Measurements from ENCODE around the gene LSP1.
A peak's percentile ranks its signal among the peaks of the same experiment; 100 is the strongest.
"Not testable (repeated sequence)": the region's sequence is repeated elsewhere in the genome, so short reads cannot be mapped to it uniquely, and the experiment has no call there.

The LSP1 gene

GRCh38 chr11:1879342-1879940 lies 26.6 kb downstream of the LSP1 start:
- no peak for DNase-seq

- DNase-seq, result no peak
These were observed 27.2 kb downstream of the LSP1 start for GRCh38 chr11:1879941-1880720.

GRCh38 chr11:1880746-1881441 lies 28.0 kb downstream of the LSP1 start:
- DNase-seq, result no peak

- no peak for DNase-seq
These were observed 28.8 kb downstream of the LSP1 start for GRCh38 chr11:1881442-1882264.

- DNase-seq, result peak; percentile 74
These were observed 29.7 kb downstream of the LSP1 start for GRCh38 chr11:1882265-1883238.

GRCh38 chr11:1883346-1884302 lies 30.7 kb downstream of the LSP1 start:
- no peak for DNase-seq

GRCh38 chr11:1884303-1884700 lies 31.4 kb downstream of the LSP1 start:
- DNase-seq, result no peak

GRCh38 chr11:1886551-1886950 lies 33.7 kb downstream of the LSP1 start:
- DNase-seq, result not testable (repeated sequence)

- DNase-seq, result no peak
These were observed 34.8 kb downstream of the LSP1 start for GRCh38 chr11:1887451-1888346.

- DNase-seq, result no peak
These were observed 35.5 kb downstream of the LSP1 start for GRCh38 chr11:1888347-1888753.

GRCh38 chr11:1888811-1889210 lies 35.9 kb downstream of the LSP1 start:
- DNase-seq, result no peak

GRCh38 chr11:1889224-1889930 lies 36.5 kb downstream of the LSP1 start:
- peak; percentile 77 for DNase-seq

- no peak for DNase-seq
These were observed 37.3 kb downstream of the LSP1 start for GRCh38 chr11:1889941-1890855.

- DNase-seq, result no peak
These were observed 38.3 kb downstream of the LSP1 start for GRCh38 chr11:1890856-1891830.

GRCh38 chr11:1891831-1892115 lies 38.9 kb downstream of the LSP1 start, which contains the start of gene PRR33:
PRR33 (minus strand) TSS chr11:1891895; CDS start chr11:1890584, 1,311 bp downstream.
- DNase-seq, result no peak

- no peak for DNase-seq
These were observed 39.2 kb downstream of the LSP1 start for GRCh38 chr11:1892116-1892515.

- no peak for DNase-seq
These were observed 39.7 kb downstream of the LSP1 start for GRCh38 chr11:1892558-1892957.

All from CD4-positive, alpha-beta T cell treated with Interferon gamma for 1 hour (primary cell).